Stimulated activated CD4-positive, alpha-beta T cell treated with anti-CD3 and anti-CD28 coated beads, TNF-alpha, amount 100 ng/mL, for 1 hour (primary cell): ENCODE data around the gene RAI1.
"Not testable (repeated sequence)": the region's sequence is repeated elsewhere in the genome, so short reads cannot be mapped to it uniquely, and the experiment has no call there.

Source experiments
- DNase-seq, 3 donors: peaks; one replicate each; pipeline ENCODE4 v3.0.0-alpha.2; 2020; ENCODE audit warnings: low read depth in 3 of 3, low spot score in 1 of 3

Gene RAI1

DNA sequence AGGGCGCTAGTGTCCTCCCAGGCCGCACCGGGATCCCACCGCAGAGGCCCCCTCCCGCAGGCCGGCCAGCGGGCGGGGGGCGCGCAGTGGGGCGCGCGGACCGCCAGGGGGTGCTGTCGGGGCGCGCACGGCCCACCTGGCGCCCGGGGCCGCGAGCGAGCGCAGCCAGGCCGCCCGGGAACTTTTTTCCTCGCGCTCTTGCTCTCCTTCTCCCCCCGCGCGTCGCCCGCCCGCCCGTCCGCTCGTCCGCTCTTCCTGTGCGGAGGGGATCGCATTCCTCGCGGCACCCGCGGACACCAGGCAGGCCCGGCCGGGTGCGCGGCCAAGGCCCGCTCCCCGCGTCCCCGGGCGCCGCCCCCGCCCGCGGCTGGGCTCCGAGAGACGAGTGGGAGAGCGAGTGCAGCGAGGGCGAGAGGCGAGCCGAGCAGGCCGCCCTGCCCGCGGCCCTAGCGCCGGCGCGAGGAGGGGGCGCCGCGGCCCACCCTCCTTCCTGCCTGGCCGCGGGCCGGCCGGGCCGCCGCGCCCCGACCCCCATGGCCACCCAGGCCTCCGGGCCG is at the start of gene RAI1:
Gene RAI1 (plus strand): TSS at position 272 of the 557 bp plus-strand sequence. CDS start 111,491 bp downstream, outside the sequence.
- peak in 2 of 3 donors; percentile 50 to 68 for DNase-seq

GRCh38 chr17:17632690-17633089 is 48.6 kb upstream of the RAI1 start:
- not testable (repeated sequence) for DNase-seq

- no peak for DNase-seq
These were observed 47.9 kb upstream of the RAI1 start for GRCh38 chr17:17633310-17633709.

GRCh38 chr17:17635126-17635525 is 46.1 kb upstream of the RAI1 start:
- no peak for DNase-seq

DNA sequence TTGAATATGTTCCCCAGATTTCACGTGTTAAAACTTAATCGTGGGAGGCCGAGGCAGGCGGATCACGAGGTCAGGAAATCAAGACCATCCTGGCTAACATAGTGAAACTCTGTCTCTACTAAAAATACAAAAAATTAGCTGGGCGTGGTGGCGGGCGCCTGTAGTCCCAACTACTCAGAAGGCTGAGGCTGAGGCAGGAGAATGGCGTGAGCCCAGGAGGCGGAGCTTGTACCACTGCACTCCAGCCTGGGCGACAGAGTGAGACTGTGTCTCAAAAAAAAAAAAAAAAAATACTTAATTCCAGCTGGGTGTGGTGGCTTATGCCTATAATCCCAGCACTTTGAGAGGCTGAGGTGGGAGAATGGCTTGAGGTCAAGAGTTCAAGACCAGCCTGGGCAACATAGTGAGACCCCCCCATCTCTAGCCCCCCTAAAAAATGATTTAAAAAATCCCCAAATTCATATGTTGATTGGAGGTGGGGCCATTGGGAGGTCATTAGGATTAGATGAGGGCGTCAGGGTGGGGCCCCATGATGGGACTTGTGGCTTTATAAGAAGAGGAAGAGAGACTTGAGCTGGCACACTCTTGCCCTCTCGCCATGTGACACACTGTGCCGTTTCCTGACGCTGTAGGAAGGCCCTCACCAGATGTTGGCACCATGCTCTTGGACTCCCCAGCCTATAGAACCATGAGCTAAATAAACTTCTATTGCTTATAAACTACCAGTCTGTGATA is 45.6 kb upstream of the RAI1 start:
- not testable (repeated sequence) for DNase-seq

DNA sequence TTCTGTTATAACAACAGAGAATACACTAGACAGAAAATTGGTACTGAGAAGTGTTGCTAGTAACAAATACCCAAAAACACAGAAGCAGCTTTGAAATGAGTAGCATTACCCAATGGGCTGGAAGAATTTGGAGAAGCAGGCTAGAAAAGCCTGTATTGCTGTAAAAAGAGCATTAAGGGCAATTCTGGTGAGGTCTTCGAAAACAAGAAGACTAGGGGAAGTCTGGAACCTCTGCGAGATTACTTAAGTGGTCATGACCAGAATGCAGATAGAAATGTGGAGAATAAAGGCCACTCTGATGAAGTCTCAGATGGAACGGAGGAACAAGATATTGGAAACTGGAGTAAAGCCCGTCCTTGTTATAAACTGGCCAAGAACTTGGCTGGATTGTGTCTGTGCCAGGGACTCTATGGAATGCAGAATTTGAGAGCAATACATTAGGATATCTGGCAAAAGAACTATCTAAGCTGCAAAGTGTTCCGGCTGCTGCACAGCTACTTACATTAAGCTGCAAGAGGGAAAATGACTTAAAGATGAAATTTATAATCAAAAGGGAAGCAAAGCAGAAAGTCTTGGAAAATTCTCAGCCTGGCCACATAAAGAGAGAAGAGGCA is 44.9 kb upstream of the RAI1 start:
- no peak for DNase-seq

GRCh38 chr17:17638467-17638866 is 42.8 kb upstream of the RAI1 start:
- DNase-seq = no peak

- DNase-seq = not testable (repeated sequence)
These were observed 41.5 kb upstream of the RAI1 start for GRCh38 chr17:17639661-17640270.

- DNase-seq = peak; percentile 54 to 73 (median 66)
These were observed 39.4 kb upstream of the RAI1 start for GRCh38 chr17:17641621-17642409.

DNA sequence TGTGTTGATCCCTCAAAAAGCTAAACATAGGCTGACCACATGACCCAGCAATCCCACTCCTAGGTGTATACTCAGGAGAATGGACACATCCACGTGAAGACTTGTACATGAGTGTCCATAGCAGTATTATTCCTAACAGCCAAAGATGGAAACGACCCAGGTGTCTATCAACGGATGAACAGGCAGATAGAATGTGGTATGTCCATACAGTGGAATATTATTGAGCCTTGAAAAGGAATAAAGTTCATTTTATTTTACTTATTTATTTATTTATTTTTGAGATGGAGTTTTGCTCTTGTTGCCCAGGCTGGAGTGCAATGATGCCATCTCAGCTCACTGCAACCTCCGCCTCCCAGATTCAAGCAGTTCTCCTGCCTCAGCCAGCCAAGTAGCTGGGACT is 36.1 kb upstream of the RAI1 start:
- DNase-seq = not testable (repeated sequence)

DNA sequence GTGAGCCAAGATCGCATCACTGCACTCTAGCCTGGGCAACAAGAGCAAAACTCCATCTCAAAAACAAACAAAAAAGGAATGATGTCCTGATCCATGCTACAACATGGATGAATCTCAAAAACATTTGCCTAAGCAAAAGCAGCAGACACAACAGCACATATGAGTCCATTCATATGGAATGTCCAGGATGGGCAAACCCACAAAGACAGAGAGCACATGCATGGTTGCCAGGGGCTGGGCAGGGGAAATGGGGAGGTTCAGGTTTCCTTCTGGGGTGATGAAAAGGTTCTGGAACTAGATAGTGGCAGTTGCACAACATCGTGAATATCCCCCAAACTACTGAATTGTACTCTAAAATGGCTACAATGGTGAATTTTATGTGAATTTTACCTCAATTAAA is 35.3 kb upstream of the RAI1 start:
- DNase-seq = no peak

DNA sequence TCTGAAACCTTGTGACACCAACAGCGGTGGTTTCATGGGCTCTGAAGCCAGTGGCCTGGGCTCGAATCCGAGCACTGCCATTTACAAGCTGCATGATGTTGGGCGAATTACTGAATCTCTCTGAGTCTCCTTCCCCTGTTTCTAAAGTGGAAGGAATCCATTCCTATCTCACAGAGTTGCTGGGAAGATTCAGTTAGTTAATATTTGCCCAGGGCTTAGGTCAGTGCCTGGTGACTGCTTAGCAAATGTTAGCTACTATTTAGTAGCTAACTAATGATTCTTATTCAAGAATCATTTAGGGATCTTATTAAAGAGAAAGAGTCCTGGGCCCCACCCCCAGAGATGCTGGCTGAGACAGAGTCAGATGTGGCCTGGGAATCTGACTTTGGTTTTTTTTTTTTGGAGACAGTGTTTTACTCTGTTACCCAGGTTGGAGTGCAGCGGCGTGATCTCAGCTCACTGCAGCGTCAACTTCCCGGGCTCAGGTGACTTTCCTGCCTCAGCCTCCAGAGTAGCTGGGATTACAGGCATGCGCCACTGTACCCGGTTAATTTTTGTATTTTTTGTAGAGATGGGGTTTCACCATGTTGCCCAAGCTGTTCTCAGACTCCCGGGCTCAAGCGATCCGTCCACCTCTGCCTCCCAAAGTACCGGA is 33.6 kb upstream of the RAI1 start:
- no peak for DNase-seq

DNA sequence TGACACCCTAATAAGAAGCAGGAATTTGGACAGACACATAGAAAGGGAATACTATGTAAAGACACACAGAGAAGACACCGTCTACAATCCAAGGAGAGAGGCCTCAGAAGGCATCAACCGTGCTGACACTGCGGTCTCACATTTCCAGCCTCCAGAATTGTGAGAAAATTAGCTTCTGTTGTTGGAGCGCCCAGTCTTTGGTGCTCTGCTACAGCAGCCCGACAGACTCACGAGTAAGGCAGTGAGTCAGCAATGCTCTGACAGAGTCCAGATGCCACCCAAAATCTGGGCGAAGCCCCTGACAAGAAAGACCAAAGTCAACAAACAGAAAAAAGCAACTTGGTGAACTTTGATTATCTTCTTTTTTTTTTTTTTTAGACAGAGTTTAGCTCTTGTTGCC is 32.5 kb upstream of the RAI1 start:
- no peak for DNase-seq

GRCh38 chr17:17650959-17651358 is 30.3 kb upstream of the RAI1 start:
- no peak for DNase-seq

- DNase-seq = no peak
These were observed 27.9 kb upstream of the RAI1 start for GRCh38 chr17:17653343-17653742.

- DNase-seq = no peak
These were observed 21.9 kb upstream of the RAI1 start for GRCh38 chr17:17659340-17659739.

GRCh38 chr17:17661134-17661533 is 20.1 kb upstream of the RAI1 start:
- DNase-seq = no peak

DNA sequence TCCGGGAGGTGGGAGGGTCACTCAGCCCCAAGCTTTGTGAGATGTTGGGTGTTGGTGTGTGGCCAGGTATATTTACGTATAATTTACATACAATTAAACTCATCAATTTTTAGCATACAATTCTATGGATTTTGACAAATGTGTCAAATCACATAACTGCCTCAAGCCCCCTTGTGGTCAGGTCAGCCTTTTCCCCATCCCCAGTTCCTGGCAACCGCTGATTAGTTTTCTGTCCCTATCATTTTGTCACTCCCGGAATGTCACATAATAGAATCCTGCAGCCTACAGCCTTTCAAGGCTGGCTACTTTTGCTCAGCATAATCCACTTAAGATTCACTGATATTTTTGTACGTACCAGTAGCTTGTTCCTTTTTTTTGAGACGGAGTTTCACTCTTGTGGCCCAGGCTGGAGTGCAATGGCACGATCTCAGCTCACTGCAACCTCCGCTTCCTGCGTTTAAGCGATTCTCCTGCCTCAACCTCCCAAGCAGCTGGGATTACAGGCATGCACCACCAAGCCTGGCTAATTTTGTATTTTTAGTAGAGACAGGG is 19.3 kb upstream of the RAI1 start:
- no peak for DNase-seq

GRCh38 chr17:17663160-17664063 is 17.8 kb upstream of the RAI1 start:
- DNase-seq = peak; percentile 36 to 53 (median 50)
